HepG2 (cell line): Measurements from ENCODE around the gene USP2. TPM values are rescaled to one million over a fixed set of nuclear protein-coding genes. Genes with fewer than 3 reads are reported as not detected.

Experiments used
- ATAC-seq: fragments of 200-7000 bp; cut with Tn5 transposase; 3 replicates; pipeline ENCODE4 v1.9.1; 2020; ENCODE audit warnings: mild to moderate bottlenecking, moderate library complexity
- BruUV-seq: library from RNA; stranded (reverse); fragments of 400-500 nt; replicated peaks from 2 replicates; lab custom pipeline; 2021; lab: Mats Ljungman, UMichigan
- CTCF ChIA-PET: fragments of 300-600 bp; formaldehyde crosslinking; extraction: SDS; loops from one replicate; lab custom pipeline; 2021; ENCODE audit warnings: low total read pairs, inconsistent platforms, low intra/inter-chr PET ratio; lab: Yijun Ruan, JAX
- POLR2A ChIA-PET: fragments of 350-600 bp; sonication (Branson Sonifier 250); formaldehyde crosslinking; loops from one replicate; lab custom pipeline; 2020; ENCODE audit warnings: antibody characterized with exemption, inconsistent platforms; lab: Yijun Ruan, JAX
- DNase-seq: peaks from one replicate; pipeline ENCODE4 v3.0.0-alpha.2; 2015; ENCODE audit warnings: low spot score
- FAIRE-seq: peaks from 3 replicates; lab custom pipeline; 2011; peaks lifted over from hg19 to GRCh38; lab: Jason Lieb, UNC
- H2AFZ ChIP-seq: one replicate; pipeline ENCODE4 v1.6.1; 2011; ENCODE audit warnings: low read length, inconsistent platforms
- H3K27ac ChIP-seq: fragments of 300-600 bp; 3 replicates; pipeline ENCODE4 v1.8.0; 2011; ENCODE audit warnings: mixed run types, mild to moderate bottlenecking, mixed read lengths, low read length, inconsistent platforms; ENCODE audit not compliant: insufficient read depth; ENCODE audit errors: extremely low read length
- H3K27me3 ChIP-seq, 2 experiments: fragments of 200-600 bp in 1 of 2; 2 replicates in 1 of 2; 3 replicates in 1 of 2; pipeline versions ENCODE4 v1.6.0 to v1.8.0; 2011; ENCODE audit warnings: low read length in 2 of 2, mild to moderate bottlenecking in 2 of 2, moderate library complexity in 2 of 2, inconsistent platforms in 1 of 2; ENCODE audit not compliant: insufficient read depth in 2 of 2, control insufficient read depth in 1 of 2
- H3K36me3 ChIP-seq, 2 experiments: fragments of 200-600 bp in 1 of 2; replicated peaks in 1 of 2; 2 replicates in 1 of 2; 3 replicates in 1 of 2; pipeline versions ENCODE4 v1.5.1 to v1.8.0; 2011; ENCODE audit warnings: low read length in 2 of 2, inconsistent platforms in 1 of 2; ENCODE audit not compliant: insufficient read depth in 2 of 2, control insufficient read depth in 1 of 2
- H3K4me1 ChIP-seq: 2 replicates; pipeline ENCODE4 v1.5.1; 2012; ENCODE audit warnings: low read length, inconsistent platforms; ENCODE audit not compliant: insufficient read depth
- H3K4me2 ChIP-seq: 2 replicates; pipeline ENCODE4 v1.6.0; 2011; ENCODE audit warnings: low read depth, low read length, inconsistent platforms
- H3K4me3 ChIP-seq, 3 experiments: fragments of 200-600 bp in 1 of 3; sonication (generic), shearing (Covaris generic) in 1 of 3; replicated peaks in 1 of 3; 2 replicates each; pipeline ENCODE4 v1.5.1; 2011 to 2016; ENCODE audit warnings: low read length in 3 of 3, inconsistent platforms in 2 of 3, low read depth in 2 of 3, mild to moderate bottlenecking in 2 of 3, control low read depth in 1 of 3, mixed read lengths in 1 of 3; ENCODE audit not compliant: insufficient read depth in 1 of 3
- H3K79me2 ChIP-seq: one replicate; pipeline ENCODE4 v1.6.1; 2011; ENCODE audit warnings: low read length, inconsistent platforms; ENCODE audit not compliant: insufficient read depth
- H3K9ac ChIP-seq: 2 replicates; pipeline ENCODE4 v1.6.0; 2011; ENCODE audit warnings: mild to moderate bottlenecking, low read depth, low read length, inconsistent platforms; ENCODE audit not compliant: insufficient read depth
- H3K9me3 ChIP-seq: 2 replicates; pipeline ENCODE4 v1.5.1; 2012; ENCODE audit warnings: mild to moderate bottlenecking, low read length
- H4K20me1 ChIP-seq: 2 replicates; pipeline ENCODE4 v1.6.0; 2011; ENCODE audit warnings: inconsistent platforms, mild to moderate bottlenecking, low read length, moderate library complexity; ENCODE audit not compliant: insufficient read depth
- PPARG ChIP-seq: conservative IDR thresholded peaks from 2 replicates; pipeline ENCODE4 v1.6.1; 2016; ENCODE audit warnings: missing biosample characterization, missing genetic modification reagents
- STAT5B ChIP-seq: sonication (generic); formaldehyde crosslinking; IDR thresholded peaks from 2 replicates; pipeline ENCODE4 v1.4.0; 2020; ENCODE audit warnings: missing genetic modification reagents
- ZNF549 ChIP-seq: sonication (generic); formaldehyde crosslinking; IDR thresholded peaks from 2 replicates; pipeline ENCODE4 v1.5.0; 2020; ENCODE audit warnings: missing genetic modification reagents
- ZNF569 ChIP-seq: sonication (generic); formaldehyde crosslinking; IDR thresholded peaks from 2 replicates; pipeline ENCODE4 v1.5.0; 2020; ENCODE audit warnings: mild to moderate bottlenecking, missing genetic modification reagents, moderate library complexity, borderline replicate concordance
- in situ Hi-C: cut with HindIII; loops from 2 replicates; pipeline ENCODE4 v1.10.0; 2017; ENCODE audit warnings: low pct_unique_long_range_greater_than_20kb; ENCODE audit not compliant: extremely low pct_ligation_motif_present
- intact Hi-C: fragments of 100-400 bp; cut with micrococcal nuclease; formaldehyde crosslinking; loops from one replicate; pipeline ENCODE4 v1.10.0; 2022; ENCODE audit not compliant: unreplicated experiment
- polyA plus RNA-seq, 8 experiments: library from polyadenylated mRNA; depleted of rRNA in 3 of 8; stranded (reverse) in 7 of 8; unstranded in 1 of 8; fragments of >200 nt; fragmentation: Illumina TruSeq in 4 of 8; extraction: Trizol in 4 of 8; gene quantifications; 2 replicates each; pipeline versions ENCODE4 v1.2.1 to v1.2.3, GENCODE V29; 2011 to 2016; ENCODE audit warnings: low read depth in 4 of 8, missing spikeins in 1 of 8, mixed read lengths in 1 of 8; ENCODE audit not compliant: insufficient read depth in 1 of 8
- total RNA-seq, 5 experiments: library from RNA; depleted of rRNA; stranded (reverse); fragments of >200 nt; fragmentation: Illumina TruSeq; extraction: Trizol; gene quantifications; 2 replicates each; pipeline ENCODE4 v1.2.3, GENCODE V29; 2016; ENCODE audit warnings: low read depth in 1 of 5
- TF ChIP-seq, protein P1 (sequence below): IDR thresholded peaks from 2 replicates; pipeline ENCODE4 v1.6.1; 2016; ENCODE audit warnings: control low read depth
- TF ChIP-seq, protein P2 (sequence below): sonication (generic); formaldehyde crosslinking; IDR thresholded peaks from 2 replicates; pipeline ENCODE4 v1.5.0; 2020; ENCODE audit warnings: mild to moderate bottlenecking, missing genetic modification reagents
- TF ChIP-seq, protein P3 (sequence below): fragments of 450-650 bp; IDR thresholded peaks from 2 replicates; pipeline ENCODE4 v1.6.1; 2016
- TF ChIP-seq, protein P4 (sequence below): sonication (generic); formaldehyde crosslinking; IDR thresholded peaks from 2 replicates; pipeline ENCODE4 v1.4.0; 2020; ENCODE audit warnings: missing genetic modification reagents, mild to moderate bottlenecking, borderline replicate concordance
- TF ChIP-seq, protein P5 (sequence below): sonication (generic); formaldehyde crosslinking; IDR thresholded peaks from 2 replicates; pipeline ENCODE4 v1.8.1; 2023; ENCODE audit warnings: mild to moderate bottlenecking, missing genetic modification reagents
- TF ChIP-seq, protein P6 (sequence below), 2 experiments: IDR thresholded peaks; 2 replicates each; pipeline ENCODE4 v1.6.1; 2011 to 2012; ENCODE audit warnings: low read length in 2 of 2, borderline replicate concordance in 1 of 2, low read depth in 1 of 2, mild to moderate bottlenecking in 1 of 2, moderate library complexity in 1 of 2
- TF ChIP-seq, protein P7 (sequence below): sonication (generic); formaldehyde crosslinking; IDR thresholded peaks from 2 replicates; pipeline ENCODE4 v1.8.0; 2022; ENCODE audit warnings: missing genetic modification reagents, mild to moderate bottlenecking, inconsistent platforms, borderline replicate concordance

USP2 gene
- total and polyA plus RNA-seq, 2 of the 13 experiments (the other 11 are each of a cell fraction or from before 2014, with no cell fraction given), result 2.5 to 6.0 TPM

DNA sequence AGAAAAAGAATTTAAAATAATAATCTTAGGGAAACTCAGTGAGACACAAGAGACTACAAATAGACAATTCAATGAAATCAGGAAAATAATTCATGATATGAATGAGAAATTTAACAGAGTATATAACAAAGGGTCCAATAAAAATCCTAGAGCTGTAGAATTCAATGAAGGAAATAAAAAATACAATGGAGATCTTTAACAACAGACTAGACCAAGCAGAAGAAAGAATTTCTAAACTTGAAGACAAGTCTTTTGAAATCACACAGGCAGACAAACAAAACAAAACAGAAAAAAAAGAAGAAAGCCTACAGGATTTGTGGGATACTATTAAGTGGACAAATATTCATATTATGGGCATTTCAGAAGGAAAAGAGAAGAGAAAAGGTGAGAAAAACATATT lies 16.2 kb upstream of the USP2 start:
- H3K4me2 ChIP-seq, result no peak overlapping the region
- H4K20me1 ChIP-seq, result no peaks in the 10 kb centered on the region
- H3K4me3 ChIP-seq, result no peak overlapping the region
- H3K79me2 ChIP-seq, result no peaks in the 10 kb centered on the region
- H3K36me3 ChIP-seq, result peaks cover 0 to 4% of the 10 kb centered on the region in 2 experiments; a peak in 2 of 5 replicates
- FAIRE-seq (no peak), ATAC-seq (no peak), DNase-seq (no peak)
- H3K27ac ChIP-seq, result no peak overlapping the region
- CTCF ChIA-PET, result no interaction called here
- POLR2A ChIA-PET, result no interaction called here
- H3K9ac ChIP-seq, result no peak overlapping the region
- peaks cover 21% of the 10 kb centered on the region for H3K9me3 ChIP-seq
- peaks cover 4% of the 10 kb centered on the region for H3K4me1 ChIP-seq
- H2AFZ ChIP-seq, result no peak overlapping the region
- H3K27me3 ChIP-seq, result no peaks in the 10 kb centered on the region
- in situ Hi-C loops (no loop called here), intact Hi-C loops (no loop called here)
- no TSS peak for BruUV-seq
- TF ChIP-seq, protein P1, sequence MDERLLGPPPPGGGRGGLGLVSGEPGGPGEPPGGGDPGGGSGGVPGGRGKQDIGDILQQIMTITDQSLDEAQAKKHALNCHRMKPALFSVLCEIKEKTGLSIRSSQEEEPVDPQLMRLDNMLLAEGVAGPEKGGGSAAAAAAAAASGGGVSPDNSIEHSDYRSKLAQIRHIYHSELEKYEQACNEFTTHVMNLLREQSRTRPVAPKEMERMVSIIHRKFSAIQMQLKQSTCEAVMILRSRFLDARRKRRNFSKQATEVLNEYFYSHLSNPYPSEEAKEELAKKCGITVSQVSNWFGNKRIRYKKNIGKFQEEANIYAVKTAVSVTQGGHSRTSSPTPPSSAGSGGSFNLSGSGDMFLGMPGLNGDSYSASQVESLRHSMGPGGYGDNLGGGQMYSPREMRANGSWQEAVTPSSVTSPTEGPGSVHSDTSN, result no peak
- TF ChIP-seq, protein P2, sequence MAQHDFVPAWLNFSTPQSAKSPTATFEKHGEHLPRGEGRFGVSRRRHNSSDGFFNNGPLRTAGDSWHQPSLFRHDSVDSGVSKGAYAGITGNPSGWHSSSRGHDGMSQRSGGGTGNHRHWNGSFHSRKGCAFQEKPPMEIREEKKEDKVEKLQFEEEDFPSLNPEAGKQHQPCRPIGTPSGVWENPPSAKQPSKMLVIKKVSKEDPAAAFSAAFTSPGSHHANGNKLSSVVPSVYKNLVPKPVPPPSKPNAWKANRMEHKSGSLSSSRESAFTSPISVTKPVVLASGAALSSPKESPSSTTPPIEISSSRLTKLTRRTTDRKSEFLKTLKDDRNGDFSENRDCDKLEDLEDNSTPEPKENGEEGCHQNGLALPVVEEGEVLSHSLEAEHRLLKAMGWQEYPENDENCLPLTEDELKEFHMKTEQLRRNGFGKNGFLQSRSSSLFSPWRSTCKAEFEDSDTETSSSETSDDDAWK (CRISPR knock-in tag), result no peak
- TF ChIP-seq, protein P3, sequence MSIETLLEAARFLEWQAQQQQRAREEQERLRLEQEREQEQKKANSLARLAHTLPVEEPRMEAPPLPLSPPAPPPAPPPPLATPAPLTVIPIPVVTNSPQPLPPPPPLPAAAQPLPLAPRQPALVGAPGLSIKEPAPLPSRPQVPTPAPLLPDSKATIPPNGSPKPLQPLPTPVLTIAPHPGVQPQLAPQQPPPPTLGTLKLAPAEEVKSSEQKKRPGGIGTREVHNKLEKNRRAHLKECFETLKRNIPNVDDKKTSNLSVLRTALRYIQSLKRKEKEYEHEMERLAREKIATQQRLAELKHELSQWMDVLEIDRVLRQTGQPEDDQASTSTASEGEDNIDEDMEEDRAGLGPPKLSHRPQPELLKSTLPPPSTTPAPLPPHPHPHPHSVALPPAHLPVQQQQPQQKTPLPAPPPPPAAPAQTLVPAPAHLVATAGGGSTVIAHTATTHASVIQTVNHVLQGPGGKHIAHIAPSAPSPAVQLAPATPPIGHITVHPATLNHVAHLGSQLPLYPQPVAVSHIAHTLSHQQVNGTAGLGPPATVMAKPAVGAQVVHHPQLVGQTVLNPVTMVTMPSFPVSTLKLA, result no peak
- TF ChIP-seq ZNF549 (CRISPR knock-in tag), result no peak
- TF ChIP-seq, protein P4, sequence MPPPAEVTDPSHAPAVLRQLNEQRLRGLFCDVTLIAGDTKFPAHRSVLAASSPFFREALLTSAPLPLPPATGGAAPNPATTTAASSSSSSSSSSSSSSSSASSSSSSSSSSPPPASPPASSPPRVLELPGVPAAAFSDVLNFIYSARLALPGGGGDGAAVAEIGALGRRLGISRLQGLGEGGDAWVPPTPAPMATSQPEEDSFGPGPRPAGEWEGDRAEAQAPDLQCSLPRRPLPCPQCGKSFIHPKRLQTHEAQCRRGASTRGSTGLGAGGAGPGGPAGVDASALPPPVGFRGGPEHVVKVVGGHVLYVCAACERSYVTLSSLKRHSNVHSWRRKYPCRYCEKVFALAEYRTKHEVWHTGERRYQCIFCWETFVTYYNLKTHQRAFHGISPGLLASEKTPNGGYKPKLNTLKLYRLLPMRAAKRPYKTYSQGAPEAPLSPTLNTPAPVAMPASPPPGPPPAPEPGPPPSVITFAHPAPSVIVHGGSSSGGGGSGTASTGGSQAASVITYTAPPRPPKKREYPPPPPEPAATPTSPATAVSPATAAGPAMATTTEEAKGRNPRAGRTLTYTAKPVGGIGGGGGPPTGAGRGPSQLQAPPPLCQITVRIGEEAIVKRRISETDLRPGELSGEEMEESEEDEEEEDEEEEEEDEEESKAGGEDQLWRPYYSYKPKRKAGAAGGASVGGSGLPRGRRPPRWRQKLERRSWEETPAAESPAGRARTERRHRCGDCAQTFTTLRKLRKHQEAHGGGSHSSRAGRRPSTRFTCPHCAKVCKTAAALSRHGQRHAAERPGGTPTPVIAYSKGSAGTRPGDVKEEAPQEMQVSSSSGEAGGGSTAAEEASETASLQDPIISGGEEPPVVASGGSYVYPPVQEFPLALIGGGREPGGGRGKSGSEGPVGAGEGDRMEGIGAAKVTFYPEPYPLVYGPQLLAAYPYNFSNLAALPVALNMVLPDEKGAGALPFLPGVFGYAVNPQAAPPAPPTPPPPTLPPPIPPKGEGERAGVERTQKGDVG, result no peak
- TF ChIP-seq, protein P5, sequence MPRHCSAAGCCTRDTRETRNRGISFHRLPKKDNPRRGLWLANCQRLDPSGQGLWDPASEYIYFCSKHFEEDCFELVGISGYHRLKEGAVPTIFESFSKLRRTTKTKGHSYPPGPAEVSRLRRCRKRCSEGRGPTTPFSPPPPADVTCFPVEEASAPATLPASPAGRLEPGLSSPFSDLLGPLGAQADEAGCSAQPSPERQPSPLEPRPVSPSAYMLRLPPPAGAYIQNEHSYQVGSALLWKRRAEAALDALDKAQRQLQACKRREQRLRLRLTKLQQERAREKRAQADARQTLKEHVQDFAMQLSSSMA (CRISPR knock-in tag), result no peak
- TF ChIP-seq STAT5B (CRISPR knock-in tag), result no peak
- no peak for TF ChIP-seq PPARG (CRISPR knock-in tag)
- no peak for TF ChIP-seq ZNF569 (CRISPR knock-in tag)
- TF ChIP-seq, protein P6, sequence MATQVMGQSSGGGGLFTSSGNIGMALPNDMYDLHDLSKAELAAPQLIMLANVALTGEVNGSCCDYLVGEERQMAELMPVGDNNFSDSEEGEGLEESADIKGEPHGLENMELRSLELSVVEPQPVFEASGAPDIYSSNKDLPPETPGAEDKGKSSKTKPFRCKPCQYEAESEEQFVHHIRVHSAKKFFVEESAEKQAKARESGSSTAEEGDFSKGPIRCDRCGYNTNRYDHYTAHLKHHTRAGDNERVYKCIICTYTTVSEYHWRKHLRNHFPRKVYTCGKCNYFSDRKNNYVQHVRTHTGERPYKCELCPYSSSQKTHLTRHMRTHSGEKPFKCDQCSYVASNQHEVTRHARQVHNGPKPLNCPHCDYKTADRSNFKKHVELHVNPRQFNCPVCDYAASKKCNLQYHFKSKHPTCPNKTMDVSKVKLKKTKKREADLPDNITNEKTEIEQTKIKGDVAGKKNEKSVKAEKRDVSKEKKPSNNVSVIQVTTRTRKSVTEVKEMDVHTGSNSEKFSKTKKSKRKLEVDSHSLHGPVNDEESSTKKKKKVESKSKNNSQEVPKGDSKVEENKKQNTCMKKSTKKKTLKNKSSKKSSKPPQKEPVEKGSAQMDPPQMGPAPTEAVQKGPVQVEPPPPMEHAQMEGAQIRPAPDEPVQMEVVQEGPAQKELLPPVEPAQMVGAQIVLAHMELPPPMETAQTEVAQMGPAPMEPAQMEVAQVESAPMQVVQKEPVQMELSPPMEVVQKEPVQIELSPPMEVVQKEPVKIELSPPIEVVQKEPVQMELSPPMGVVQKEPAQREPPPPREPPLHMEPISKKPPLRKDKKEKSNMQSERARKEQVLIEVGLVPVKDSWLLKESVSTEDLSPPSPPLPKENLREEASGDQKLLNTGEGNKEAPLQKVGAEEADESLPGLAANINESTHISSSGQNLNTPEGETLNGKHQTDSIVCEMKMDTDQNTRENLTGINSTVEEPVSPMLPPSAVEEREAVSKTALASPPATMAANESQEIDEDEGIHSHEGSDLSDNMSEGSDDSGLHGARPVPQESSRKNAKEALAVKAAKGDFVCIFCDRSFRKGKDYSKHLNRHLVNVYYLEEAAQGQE (IDR thresholded peaks at IDR 0.05; ENCODE audit: borderline replicate concordance in 1 of 2, low read depth in 1 of 2, low read length in 2 of 2), result no peak
- TF ChIP-seq, protein P7, sequence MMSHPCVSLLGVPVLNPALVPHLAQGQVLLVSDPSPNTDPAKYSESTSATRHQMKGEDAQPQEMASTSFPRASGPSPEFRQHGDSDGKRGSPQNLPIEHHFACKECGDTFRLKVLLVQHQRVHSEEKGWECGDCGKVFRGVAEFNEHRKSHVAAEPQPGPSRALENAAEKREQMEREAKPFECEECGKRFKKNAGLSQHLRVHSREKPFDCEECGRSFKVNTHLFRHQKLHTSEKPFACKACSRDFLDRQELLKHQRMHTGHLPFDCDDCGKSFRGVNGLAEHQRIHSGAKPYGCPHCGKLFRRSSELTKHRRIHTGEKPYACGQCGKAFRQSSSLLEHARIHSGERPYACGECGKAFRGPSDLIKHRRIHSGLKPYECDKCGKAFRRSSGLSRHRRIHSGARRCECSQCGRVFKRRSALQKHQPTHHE, result no peak
